Measurements from ENCODE around the gene RHBDD1.

DNA sequence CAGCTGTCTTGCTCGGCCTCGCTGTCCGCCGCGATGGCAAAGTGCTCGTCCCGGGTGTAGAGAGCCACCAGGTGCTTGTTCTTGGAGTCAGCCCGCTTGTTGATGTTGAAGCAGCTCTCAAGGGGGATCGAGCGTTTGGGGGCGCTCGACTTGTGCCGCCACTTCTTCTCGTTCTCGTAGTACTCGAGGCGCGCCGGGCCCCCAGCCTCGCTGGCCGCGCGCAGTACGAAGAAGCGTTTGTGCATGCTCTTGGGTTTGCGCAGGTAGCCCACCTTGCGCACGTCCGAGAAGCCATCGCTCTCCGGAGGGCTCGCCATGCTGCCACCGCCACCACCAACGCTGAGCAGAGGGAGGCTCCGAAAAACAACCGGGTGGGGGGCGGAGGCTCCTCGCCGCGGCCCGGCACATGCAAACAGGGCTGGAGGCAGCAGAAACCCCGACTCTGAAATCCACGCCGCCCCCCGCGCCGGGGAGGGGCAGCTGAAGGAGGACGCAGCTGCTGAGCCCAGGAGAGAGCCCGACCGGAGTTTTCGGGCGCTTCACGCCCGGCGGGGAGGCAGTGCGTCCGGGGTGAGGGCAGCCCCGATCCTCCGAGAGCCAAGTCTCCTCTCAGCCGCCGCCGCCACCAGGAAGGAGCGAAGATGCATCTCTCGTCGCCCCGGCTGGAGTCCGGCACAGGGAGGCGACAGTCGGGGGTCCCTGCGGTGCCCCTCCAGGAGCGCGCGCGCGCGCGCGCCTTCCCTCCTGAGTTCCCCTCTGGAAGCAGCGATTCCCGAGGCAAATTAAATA lies 37.2 kb upstream of the RHBDD1 start:
- TF ChIP-seq POLR2A (IDR thresholded peaks at IDR 0.05; ENCODE audit: low read length): no peak
- TF ChIP-seq GATA1 (IDR thresholded peaks at IDR 0.05; ENCODE audit: low read depth, low read length): no peak

All from erythroblast (primary cell).